ENCODE measurements around the gene DOK3.

The DOK3 gene

GRCh38 chr5:177513500-177513899 is 3.9 kb upstream of the DOK3 start:
- no peak for DNase-seq (ENCODE audit: low read depth in 2 of 2)

DNA sequence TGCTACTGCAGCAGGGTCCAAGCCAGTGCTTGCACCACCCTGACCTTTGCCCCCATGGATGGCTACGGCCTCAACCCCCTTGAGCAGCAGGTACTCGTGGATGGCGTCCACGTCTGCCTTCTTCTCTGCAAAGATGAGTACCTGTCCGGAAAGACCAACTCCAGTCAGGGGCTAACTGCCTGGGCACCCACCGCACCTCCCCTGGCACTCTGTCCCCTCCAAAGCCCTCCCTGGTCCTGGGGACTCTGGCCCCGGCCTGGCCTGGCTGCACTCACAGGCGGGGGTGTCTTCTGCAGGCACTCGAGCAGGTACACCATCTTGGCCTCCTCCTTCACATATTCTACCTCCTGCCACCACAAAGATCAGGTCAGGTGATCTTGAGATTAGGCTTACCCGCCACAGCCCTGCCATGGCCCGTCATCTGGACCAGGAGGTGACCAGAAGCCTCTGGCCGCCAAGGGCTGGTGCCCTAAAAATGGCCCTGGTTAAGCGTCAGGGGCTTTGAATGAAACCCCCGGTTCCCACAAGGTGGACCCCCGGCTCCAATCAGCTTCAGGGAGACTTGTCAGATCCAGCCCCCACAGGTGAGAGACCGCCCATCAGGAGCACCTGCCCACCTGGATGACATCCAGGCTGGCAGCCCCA is 3.2 kb upstream of the DOK3 start:
- DNase-seq (ENCODE audit: low read depth in 2 of 2), result no peak

GRCh38 chr5:177511796-177512675 is 2.4 kb upstream of the DOK3 start:
- no peak for DNase-seq (ENCODE audit: low read depth in 2 of 2)

- DNase-seq (ENCODE audit: low read depth in 2 of 2), result no peak
Observed at GRCh38 chr5:177511181-177511580, 1.6 kb upstream of the DOK3 start.

DNA sequence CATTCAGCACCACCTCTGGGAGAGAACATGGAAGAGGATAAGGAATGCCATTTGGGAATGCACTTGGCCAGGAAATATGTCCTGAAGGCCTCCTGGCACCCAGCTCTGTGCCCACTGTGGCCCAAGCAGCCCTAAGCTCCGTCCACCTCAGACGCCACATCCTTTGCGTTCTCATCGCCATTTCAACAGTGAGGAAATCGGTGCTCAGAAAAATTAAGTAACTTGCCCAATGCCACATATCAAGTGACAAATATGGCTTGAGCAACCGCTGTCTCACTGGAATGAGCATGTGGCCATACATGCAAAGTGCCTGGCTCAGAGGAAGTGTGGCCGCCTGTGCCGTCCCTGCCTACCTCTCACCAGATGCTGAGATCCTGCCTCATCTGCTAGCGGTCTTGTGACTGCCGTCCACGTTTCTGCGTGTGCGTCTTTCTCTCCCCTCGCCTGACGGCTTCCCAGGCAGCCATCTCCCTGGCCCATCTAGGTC is 984 bp upstream of the DOK3 start:
- no peak for DNase-seq (ENCODE audit: low read depth in 2 of 2)

GRCh38 chr5:177509991-177510566 is 453 bp upstream of the DOK3 start:
- DNase-seq (ENCODE audit: low read depth in 2 of 2), result no peak

DNA sequence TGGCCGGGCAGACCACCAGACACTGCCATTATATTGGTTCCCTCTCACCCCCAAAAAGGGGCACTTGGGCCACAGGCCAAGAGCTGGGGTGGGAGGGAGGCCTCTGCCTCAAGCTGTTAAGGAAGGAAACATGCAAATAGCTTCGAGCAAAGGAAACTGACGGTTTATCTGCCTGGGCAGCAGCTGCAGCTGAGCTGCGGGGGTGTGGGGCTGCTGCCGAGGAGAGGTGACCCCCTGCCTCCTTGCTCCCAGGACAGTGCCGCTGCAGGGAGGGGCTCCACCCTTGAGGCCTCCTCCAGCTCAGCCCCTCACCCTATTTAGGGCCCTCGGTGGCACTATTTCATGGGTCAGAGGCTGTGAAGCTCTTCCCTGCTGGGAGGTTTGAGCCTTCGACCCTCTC is 789 bp downstream of the DOK3 start:
- DNase-seq (ENCODE audit: low read depth in 2 of 2), result no peak

- no peak for DNase-seq (ENCODE audit: low read depth in 2 of 2)
Observed at GRCh38 chr5:177508221-177508611, 1.4 kb downstream of the DOK3 start.

DNA sequence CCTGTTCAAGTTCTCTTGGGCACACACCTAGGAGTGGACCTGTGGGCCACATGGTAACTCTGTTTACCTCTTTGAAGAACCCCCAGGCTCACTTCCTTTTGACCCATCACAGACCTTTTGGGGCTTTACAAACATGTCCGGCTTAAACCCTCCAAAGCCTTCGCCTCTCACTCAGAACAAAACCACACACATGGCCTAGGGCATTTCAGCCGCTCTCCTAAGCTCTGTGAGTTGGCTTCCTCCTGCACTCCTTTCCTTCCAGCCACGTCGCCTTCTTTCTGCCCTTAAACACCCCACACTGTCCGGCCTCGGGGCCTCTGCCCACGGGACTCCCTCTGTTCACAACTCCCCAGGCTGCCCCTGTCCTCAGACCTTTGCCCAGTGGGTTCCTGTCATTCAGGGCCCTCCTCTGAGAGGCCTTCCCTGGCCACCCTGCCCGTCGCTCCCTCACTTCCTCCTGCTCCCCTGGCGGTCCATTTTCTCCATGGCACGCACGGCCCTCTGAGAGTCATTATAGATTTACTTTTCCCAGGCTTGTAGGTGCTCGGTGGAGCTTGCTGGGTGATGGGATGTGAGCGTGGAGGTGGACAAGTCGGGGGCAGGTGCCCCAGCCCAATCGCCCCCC is 1.9 kb downstream of the DOK3 start:
- no peak for DNase-seq (ENCODE audit: low read depth in 2 of 2)

DNA sequence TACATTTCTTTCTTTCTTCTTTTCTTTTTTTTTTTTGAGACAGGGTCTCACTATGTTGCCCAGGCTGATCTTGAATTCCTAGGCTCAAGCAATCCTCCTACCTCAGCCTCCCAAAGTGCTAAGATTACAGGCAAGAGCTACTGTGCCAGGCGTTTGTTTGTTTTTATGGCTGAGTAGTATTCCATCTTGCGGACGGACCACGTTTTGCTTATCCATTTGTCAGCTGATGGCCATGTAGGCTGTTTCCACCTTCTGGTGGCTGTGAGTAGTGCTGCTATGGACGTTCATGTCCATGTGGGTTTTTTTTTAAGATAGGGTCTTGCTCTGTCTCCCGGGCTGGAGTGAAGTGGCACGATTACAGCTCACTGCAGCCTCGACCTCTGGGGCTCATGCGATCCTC is 2.5 kb downstream of the DOK3 start:
- DNase-seq (ENCODE audit: low read depth in 2 of 2), result no peak

- DNase-seq (ENCODE audit: low read depth in 2 of 2), result no peak
Observed at GRCh38 chr5:177505075-177505474, 4.6 kb downstream of the DOK3 start.

DNA sequence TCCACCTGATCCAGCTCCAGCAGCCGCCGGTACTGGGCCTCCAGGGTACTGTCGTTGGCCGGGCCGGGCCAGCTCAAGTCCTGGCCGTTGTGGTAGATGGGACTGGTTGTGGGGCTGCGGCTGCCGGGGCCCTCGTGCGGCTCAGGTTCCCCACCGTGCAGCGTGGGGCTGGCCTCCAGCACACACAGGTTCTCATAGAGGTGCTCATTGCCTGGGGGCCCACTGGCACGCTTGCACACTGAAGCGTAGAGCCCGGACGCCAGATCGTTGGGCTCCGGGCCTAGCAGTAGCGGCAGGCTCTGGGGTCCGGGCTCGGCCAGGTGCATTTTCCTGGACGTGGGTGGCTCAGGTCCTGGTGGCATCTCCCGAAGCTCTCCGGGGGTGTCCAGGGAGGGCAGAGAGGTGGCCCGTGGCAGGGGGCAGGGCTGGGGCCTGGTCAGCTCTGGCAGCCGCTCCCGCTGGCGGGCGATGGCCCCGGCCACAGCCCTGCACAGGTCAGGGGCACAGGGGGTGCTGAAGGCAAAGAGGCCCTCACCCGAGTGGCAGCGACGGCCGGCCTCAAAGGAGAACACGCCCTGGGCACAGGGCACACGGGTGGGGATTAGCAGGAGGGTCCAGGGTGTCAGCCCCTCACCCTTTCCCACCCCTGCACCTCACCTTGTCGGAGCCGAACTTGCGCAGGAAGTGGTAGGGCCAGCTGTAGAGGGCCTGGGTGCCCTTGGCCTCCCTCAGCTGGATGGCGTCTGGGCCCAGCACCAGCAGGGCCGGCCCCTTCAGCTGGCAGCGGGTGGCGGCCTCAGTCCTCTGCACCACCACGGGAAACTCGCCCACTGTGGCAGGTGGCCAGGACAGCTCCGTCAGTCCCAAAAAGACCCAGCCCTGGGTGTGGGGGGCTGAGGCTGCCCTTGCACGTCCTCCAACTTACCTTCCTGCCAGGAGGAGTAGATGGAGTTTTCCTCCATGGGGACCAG is 5.3 kb downstream of the DOK3 start:
- DNase-seq (ENCODE audit: low read depth in 2 of 2), result no peak

- DNase-seq (ENCODE audit: low read depth in 2 of 2), result no peak
Observed at GRCh38 chr5:177503351-177504085, 6.1 kb downstream of the DOK3 start.

GRCh38 chr5:177502886-177503285 is 6.7 kb downstream of the DOK3 start:
- no peak for DNase-seq (ENCODE audit: low read depth in 2 of 2)

DNA sequence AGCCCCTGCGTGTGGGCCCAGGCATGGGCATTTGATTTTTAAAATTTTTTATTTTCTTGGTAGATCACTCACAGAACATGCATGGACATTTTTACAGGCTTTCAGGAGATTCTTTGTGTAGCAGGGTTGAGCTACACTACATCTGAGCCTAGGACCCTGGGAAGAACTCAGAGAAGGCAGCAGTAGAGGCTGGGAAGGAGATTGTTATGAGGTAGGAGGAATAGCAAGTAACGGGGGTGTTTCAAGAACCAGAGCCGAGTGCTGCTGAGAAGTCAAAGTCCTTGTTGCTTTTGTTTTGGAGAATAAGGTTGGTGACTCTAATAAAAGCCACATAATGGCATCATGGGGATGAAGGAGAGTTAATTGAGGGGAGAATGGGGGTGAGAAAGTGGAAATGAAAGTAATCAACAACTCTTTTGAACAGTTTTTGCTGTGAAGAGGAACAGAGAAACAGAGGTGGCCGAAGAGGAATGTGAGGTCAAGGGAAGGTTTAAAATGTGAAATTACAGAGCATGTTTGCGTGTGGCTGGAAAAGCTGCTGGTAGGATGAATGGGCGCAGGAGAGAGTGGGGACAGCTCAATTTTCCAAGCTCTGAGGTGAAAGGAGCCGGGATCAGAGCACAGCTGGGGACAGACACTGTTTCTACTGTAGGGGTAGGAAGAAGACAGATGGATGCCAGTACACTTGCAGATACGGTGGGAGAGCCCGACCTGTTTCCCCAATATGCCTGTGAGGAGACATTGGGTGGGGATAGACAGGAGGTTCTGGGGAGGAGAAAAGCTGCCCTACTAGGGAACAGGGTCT is 7.5 kb downstream of the DOK3 start:
- no peak for DNase-seq (ENCODE audit: low read depth in 2 of 2)

GRCh38 chr5:177500685-177501522 is 8.7 kb downstream of the DOK3 start:
- peak; percentile 70 to 85 for DNase-seq (ENCODE audit: low read depth in 2 of 2)

DNA sequence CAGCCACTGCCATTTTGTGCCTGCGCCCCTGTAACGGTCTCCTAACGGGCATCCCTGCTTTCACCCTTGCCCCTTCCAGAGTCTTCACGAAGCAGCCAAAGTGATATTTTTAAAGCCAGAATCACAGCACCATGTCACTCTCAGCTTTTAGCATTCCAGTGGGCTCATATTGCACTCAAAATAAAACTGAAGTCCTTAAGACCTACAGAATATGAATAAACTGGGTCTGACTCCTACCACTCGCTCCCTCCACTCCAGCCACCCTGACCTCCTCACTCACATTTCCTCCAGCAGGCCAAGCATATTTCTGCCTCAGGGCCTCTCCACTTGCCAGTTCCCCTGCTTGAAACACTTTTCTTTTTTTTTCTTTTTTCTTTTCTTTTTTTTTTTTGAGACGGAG is 9.8 kb downstream of the DOK3 start:
- no peak for DNase-seq (ENCODE audit: low read depth in 2 of 2)

- DNase-seq (ENCODE audit: low read depth in 2 of 2), result no peak
Observed at GRCh38 chr5:177498013-177498787, 11.4 kb downstream of the DOK3 start.
